GM19023 (cell line): ENCODE results near the gene LIPN.

Source experiments
- ATAC-seq: cut with Tn5 transposase; IDR thresholded peaks from one replicate; pipeline ENCODE4 v1.9.1; 2021; ENCODE audit warnings: mild to moderate bottlenecking, moderate library complexity; ENCODE audit not compliant: unreplicated experiment

Gene LIPN

GRCh38 chr10:88820748-88821401 is 61.1 kb downstream of the LIPN start:
- ATAC-seq = no peak

GRCh38 chr10:88826388-88826787 is 66.6 kb downstream of the LIPN start:
- no peak for ATAC-seq

GRCh38 chr10:88827671-88828070 is 67.9 kb downstream of the LIPN start:
- ATAC-seq = no peak

GRCh38 chr10:88828310-88828709 is 68.5 kb downstream of the LIPN start:
- no peak for ATAC-seq
